ENCODE data around the gene RRN3. TPM values are rescaled to one million over a fixed set of nuclear protein-coding genes. Genes with fewer than 3 reads are reported as not detected.
"Not testable (repeated sequence)": the region's sequence is repeated elsewhere in the genome, so short reads cannot be mapped to it uniquely, and the experiment has no call there.

Gene RRN3
- total and polyA plus RNA-seq, 10 donors: 11.6 to 38.6 (median 30.1) TPM

DNA sequence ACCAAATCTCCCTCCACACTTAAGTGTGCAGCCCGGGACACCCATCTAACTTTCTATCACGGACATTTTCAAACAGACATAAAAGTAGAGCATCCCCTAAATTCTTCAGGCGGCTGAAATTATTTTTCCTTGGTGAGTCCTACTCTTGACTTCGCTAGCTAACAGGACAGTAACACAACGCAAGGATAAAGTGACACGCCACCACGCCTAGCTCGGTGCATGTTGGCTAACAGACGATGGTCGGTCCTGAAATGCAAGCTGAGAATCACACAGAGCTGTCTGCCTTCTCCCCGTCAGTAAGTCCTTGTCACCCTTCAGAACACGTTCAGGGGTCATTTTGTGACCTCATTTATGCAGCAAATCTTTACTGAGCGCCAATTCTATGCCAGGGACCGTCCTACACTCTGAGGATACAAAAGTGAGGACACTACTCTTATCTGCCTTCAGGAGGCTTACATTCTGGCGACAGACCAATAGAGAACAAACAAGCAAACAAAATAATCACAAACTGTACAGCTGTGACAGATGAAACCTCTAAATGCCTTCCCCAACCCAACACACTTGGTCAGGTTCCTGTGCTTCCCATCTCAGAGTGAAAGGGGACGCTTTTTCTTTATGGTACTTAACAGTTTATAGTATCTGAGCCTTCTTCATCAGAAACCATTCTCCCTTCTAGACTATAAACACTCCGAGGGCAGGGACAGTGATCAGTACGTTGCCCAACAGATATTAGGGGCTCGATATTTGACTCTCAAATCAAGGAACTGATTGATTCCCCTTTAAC, 39.5 kb downstream of the RRN3 start:
- no peak for DNase-seq
- Histone ChIP-seq H3K4me1 (peaks cover 4 to 52% (median 35%) of the 10 kb centered on the region in 6 donors), H3K36me3 (peaks cover 0 to 16% (median 8%) of the 10 kb centered on the region in 6 donors), H3K4me3 (peak overlapping the region; percentile 75 to 98 (median 91)), H3K9me3 (no peaks in the 10 kb centered on the region), H3K27ac (peak overlapping the region in 7 of 8 donors; percentile 86 to 93 (median 88)), H3K27me3 (replicated peaks in 1 of 7) (no peaks in the 10 kb centered on the region)
- intact Hi-C loops (cut with DNase I; ENCODE audit: low total_unique reads): no loop called here
- 78 to 87% (median 84%) methylated on average over 19 of the region's 19 CpGs for WGBS, 5 donors
- TF ChIP-seq, protein P1, sequence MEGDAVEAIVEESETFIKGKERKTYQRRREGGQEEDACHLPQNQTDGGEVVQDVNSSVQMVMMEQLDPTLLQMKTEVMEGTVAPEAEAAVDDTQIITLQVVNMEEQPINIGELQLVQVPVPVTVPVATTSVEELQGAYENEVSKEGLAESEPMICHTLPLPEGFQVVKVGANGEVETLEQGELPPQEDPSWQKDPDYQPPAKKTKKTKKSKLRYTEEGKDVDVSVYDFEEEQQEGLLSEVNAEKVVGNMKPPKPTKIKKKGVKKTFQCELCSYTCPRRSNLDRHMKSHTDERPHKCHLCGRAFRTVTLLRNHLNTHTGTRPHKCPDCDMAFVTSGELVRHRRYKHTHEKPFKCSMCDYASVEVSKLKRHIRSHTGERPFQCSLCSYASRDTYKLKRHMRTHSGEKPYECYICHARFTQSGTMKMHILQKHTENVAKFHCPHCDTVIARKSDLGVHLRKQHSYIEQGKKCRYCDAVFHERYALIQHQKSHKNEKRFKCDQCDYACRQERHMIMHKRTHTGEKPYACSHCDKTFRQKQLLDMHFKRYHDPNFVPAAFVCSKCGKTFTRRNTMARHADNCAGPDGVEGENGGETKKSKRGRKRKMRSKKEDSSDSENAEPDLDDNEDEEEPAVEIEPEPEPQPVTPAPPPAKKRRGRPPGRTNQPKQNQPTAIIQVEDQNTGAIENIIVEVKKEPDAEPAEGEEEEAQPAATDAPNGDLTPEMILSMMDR (IDR thresholded peaks at IDR 0.05 in 8 of 11, conservative IDR thresholded peaks at IDR 0.05 in 3 of 11): no peak
- no peak for TF ChIP-seq POLR2A (IDR thresholded peaks at IDR 0.05)
- no peak for TF ChIP-seq POLR2AphosphoS5 (IDR thresholded peaks at IDR 0.05)

DNA sequence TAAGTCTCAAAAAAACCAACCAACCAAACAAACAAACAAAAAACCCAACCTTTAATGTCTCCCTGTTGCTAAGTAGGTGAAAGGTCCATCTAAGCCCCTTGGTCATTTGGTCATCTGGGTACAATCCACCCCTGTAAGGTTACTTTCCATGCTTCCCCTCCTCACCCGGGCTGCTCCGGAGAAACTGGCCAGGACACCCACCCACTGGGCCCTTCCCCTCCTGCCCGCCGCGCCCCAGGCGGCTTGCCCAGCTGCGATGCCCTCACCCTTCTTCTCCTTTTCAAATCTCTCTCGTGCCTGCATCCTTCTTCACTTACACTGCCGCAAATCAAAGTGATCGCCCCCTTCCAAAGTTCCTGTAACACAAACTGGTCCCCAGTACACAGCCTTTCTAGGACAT, 40.2 kb downstream of the RRN3 start:
- intact Hi-C loops (cut with DNase I; ENCODE audit: low total_unique reads): no loop called here
- TF ChIP-seq POLR2A (IDR thresholded peaks at IDR 0.05) (no peak), POLR2AphosphoS5 (IDR thresholded peaks at IDR 0.05) (peak in 1 of 3 donors; percentile 9)
- H3K9me3 ChIP-seq: no peaks in the 10 kb centered on the region
- H3K27ac ChIP-seq: peak overlapping the region in 2 of 8 donors; percentile 5 to 93
- DNase-seq: no peak
- no peaks in the 10 kb centered on the region for H3K27me3 ChIP-seq (replicated peaks in 1 of 7)
- WGBS, 5 donors: 78 to 89% (median 84%) methylated on average over 10 of the region's 10 CpGs
- peaks cover 4 to 52% (median 35%) of the 10 kb centered on the region in 6 donors for H3K4me1 ChIP-seq
- peaks cover 0 to 9% (median 2%) of the 10 kb centered on the region in 6 donors for H3K36me3 ChIP-seq
- peak overlapping the region in 1 of 8 donors; percentile 98 for H3K4me3 ChIP-seq

DNA sequence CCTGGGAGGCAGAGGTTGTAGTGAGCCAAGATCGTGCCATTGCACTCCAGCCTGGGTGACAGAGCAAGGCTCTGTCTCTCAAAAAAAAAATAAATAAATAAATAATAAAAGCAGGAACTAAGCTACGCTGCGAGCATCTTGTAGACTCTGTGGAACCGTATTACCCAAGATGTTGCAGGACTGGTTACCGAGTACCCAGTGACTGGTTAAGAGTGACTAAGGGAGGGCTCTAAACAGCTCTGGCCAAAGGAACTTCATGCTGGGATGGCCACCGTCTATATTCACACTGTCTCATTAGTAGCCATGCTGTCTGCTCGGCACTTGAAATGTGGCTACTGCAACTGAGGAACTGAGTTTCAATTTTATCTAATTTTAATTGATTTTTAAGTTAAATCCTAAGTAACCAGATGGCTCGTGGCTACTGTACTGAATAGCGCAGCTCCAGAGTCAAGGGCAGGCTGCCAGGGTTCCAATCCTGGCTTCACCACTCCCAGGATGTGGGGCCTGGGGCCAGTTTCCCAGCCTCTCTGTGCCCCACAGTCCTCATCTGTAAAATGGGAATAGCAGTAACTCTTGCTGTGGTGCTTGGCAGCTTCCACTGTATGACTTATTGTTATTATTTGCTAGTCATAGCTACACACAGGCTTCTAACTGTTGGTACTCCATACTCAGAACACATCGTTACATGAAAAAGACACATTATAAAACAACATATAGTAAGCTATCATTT, 41.2 kb downstream of the RRN3 start:
- DNase-seq: no peak
- H3K27me3 ChIP-seq (replicated peaks in 1 of 7): no peaks in the 10 kb centered on the region
- H3K4me3 ChIP-seq: no peak overlapping the region
- WGBS, 5 donors: 65 to 88% (median 75%) methylated on average over 10 of the region's 10 CpGs
- intact Hi-C loops (cut with DNase I; ENCODE audit: low total_unique reads): no loop called here
- H3K9me3 ChIP-seq: no peaks in the 10 kb centered on the region
- H3K4me1 ChIP-seq: peaks cover 4 to 52% (median 35%) of the 10 kb centered on the region in 6 donors
- H3K27ac ChIP-seq: peak overlapping the region in 2 of 8 donors; percentile 8 to 48
- TF ChIP-seq POLR2AphosphoS5 (IDR thresholded peaks at IDR 0.05) (no peak), POLR2A (IDR thresholded peaks at IDR 0.05) (no peak)
- TF ChIP-seq, protein P1 (IDR thresholded peaks at IDR 0.05 in 8 of 11, conservative IDR thresholded peaks at IDR 0.05 in 3 of 11): no peak
- peaks cover 0 to 2% (median 0%) of the 10 kb centered on the region in 6 donors for H3K36me3 ChIP-seq

DNA sequence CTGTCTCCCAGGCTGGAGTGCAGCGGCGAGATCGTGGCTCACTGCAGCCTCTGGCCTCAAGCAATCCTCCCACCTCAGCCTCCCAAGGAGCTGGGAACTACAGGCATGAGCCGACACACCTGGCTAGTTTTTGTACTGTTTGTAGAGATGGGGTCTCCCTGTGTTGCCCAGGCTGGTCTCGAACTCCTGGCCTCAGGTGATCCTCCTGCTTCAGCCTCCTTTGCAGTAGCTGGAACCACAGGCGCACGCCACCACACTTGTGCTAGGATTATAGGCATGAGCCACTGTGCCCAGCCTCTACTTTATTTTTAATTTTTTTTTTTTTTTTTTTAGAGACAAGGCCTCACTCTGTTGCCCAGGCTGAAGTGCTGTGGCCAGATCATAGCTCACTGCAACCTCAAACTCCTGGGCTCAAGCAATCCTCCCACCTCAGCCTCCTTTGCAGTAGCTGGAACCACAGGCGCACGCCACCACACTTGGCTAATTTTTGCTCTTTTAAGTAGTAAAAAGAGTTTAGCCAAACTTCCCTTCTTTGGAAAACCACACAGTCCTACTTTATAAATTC, 42.6 kb downstream of the RRN3 start:
- DNase-seq: no peak
- 92 to 97% (median 95%) methylated on average over 9 of the region's 9 CpGs for WGBS, 5 donors
- Histone ChIP-seq H3K27me3 (replicated peaks in 1 of 7) (no peaks in the 10 kb centered on the region), H3K4me1 (peaks cover 4 to 48% (median 34%) of the 10 kb centered on the region in 6 donors), H3K36me3 (peaks cover 0 to 17% (median 8%) of the 10 kb centered on the region in 6 donors), H3K4me3 (no peak overlapping the region), H3K9me3 (no peaks in the 10 kb centered on the region), H3K27ac (peak overlapping the region in 2 of 8 donors; percentile 8 to 13)
- TF ChIP-seq, protein P1 (IDR thresholded peaks at IDR 0.05 in 8 of 11, conservative IDR thresholded peaks at IDR 0.05 in 3 of 11): no peak
- TF ChIP-seq POLR2A (IDR thresholded peaks at IDR 0.05) (no peak), POLR2AphosphoS5 (IDR thresholded peaks at IDR 0.05) (no peak)
- intact Hi-C loops (cut with DNase I; ENCODE audit: low total_unique reads): no loop called here

DNA sequence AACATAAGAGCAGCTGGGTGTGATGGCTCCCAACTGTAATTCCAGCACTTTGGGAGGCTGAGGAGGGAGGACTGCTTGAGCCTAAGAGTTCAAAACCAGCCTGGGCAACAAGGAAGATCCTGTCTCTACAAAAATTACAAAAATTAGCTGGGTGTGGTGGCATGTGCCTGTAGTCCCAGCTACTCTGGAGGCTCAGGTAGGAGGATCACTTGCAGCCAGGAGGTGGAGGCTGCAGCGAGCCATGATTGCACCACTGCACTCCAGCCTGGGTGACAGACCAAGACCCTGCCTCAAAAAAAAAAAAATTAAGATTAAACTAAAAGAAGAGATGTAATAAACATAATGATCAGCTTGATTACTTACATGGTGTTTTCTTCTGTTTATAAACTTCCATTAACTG, 43.6 kb downstream of the RRN3 start:
- H3K27ac ChIP-seq: peak overlapping the region in 1 of 8 donors; percentile 23
- H3K9me3 ChIP-seq; H3K4me3 ChIP-seq; DNase-seq; H3K27me3 ChIP-seq (replicated peaks in 1 of 7); intact Hi-C loops (cut with DNase I; ENCODE audit: low total_unique reads): not testable (repeated sequence)
- 88 to 100% (median 93%) methylated on average over 1 of the region's 1 CpG for WGBS, 5 donors
- peaks cover 0 to 27% (median 13%) of the 10 kb centered on the region in 6 donors for H3K36me3 ChIP-seq
- peaks cover 4 to 42% (median 29%) of the 10 kb centered on the region in 6 donors for H3K4me1 ChIP-seq

All from spleen (tissue), 11 donors.